ENCODE measurements around the gene EXOSC7.
"Not testable (repeated sequence)": the region's sequence is repeated elsewhere in the genome, so short reads cannot be mapped to it uniquely, and the experiment has no call there.

The EXOSC7 gene

DNA sequence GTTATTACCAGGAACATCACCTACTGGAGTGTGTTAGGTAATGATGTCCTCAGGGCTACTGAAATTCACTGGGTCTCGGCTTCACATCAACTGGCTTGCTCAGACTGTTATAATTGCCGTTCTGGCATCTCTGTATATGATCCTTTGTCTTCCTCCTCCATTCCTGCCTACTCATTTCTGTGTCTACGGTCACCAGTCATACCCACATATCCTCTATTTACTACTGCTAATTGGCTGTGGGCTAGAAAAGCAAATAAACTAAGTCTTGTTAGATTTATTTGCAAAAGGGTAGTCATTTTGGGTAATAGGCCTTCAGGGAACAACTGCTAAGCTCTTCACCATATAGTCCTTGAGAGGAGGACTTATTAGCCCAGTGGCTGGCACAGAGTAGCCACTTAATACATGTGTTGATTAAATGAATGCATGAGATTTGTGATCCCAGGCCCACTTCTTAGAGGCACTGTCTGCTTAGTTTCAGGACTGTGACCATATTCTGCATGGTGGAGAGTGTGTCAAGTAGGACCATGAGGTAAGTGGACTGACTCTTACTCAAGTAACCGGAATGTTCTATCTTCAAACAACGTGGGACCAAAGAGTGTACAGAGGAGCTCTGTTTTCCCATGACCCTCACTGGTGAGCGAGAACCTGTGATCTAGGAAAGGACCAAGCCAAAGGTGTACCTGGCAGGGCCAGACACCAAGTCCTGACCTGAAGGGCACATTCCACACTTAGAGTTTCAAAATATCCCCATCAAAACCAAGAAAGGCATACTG is 13.2 kb upstream of the EXOSC7 start:
- no peak for DNase-seq

GRCh38 chr3:44963571-44964325 is 12.3 kb upstream of the EXOSC7 start:
- no peak for DNase-seq

- DNase-seq: no peak
Observed at GRCh38 chr3:44965165-44965564, 10.9 kb upstream of the EXOSC7 start.

GRCh38 chr3:44966795-44967278 is 9.2 kb upstream of the EXOSC7 start:
- DNase-seq: no peak

- DNase-seq: no peak
Observed at GRCh38 chr3:44968447-44968858, 7.6 kb upstream of the EXOSC7 start.

- DNase-seq: peak; percentile 21 to 24
Observed at GRCh38 chr3:44969154-44969827, 6.8 kb upstream of the EXOSC7 start.

DNA sequence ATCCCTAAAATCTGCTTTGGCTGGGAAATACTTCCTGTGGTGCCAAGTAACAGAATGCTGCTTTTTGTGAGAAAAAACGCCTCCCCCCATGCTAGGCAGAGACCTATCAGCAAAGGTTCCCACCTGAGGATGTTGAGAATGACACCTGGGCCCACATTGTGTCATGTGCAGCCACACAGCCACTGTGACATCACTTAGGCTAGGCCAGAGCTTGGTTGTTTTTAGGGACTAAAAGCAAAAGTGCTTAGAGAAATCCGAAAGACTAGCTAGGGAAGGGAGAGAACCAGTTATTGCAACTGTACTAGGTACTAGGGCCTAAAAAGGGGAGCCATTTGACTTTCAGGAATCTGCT is 6.2 kb upstream of the EXOSC7 start:
- no peak for DNase-seq

DNA sequence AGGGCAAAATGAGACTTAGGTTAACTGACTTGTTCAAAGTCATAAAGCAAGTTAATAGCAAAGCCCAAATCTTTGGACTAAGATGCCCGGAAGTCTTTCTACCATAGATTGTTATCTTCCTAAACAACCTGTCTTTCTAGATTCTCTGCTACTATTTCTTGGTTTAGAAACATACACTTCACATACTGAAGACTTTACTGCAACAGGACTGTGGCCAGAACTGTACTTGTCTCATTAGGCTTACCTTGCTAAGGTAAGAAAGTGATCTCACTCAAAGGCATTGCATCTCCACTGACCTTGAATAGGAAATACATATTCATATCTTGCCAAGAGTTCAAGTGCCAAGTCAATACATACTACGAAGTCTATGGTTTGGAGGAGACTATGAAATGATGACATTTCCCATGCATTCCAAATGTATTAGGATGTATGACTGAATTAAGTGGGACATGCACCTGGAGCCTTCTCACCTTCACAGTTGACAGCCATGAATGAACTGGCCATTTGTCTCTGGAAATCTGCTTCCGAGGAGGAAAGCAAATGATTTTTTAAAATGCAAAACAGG is 5.0 kb upstream of the EXOSC7 start:
- DNase-seq: no peak

DNA sequence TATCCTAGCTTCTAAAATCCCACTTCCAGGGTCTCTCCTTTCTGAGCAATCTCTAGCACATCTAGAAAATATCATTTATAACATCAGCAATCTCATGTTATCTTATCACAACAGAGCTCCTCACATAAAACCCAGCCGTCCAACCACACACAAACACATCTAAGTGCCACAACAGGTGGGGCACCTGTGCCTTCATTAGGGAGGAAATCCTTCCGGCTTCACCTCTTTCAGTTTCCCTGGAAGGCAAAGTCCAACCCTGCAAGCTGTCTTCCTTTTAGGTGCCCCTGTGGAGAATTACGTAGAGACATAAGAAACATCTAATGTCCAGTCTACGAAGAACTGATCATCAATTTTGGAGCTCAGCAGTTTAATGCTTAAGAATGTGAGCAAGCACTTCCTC is 1.6 kb upstream of the EXOSC7 start:
- DNase-seq: no peak

DNA sequence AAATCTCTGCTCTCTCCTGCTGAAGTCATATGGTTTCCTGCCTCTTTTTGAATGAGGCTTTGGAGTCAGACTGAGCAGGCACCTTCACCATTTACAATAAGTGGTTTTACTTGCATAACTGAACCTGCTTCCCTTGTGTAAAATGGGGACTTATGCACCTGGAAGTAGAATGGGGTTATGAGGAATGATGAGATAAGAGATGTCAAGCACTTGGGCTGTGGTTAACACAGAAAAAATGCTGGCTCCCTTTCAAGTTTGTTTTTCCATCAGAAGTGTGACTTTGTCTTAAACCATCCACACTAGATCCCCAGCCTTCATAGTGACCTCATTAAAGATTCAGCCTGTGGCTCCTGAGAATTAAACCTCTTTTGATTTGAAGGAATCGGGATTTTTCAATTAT is 5.2 kb downstream of the EXOSC7 start:
- DNase-seq: no peak

DNA sequence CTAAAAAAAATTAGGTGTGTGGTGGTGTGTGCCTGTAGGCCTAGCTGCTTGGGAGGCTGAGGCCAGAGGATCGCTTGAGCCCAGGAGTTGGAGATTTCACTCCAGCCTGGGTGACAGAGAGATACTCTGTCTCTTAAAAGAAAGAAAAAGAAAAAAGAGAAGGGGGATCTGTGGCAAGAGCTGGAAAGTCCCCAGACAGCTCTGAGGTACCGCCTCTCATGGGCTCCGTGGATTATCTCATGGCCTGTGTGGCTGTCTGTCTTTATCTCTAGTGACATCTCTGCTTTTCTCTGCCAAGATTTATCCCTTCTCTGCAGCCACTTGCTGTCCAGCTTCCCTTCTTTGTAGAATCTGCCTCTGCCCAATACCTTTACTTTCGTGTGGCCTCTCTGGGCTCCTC is 5.7 kb downstream of the EXOSC7 start:
- DNase-seq: peak in 1 of 2 donors; percentile 26

GRCh38 chr3:44982817-44983216 is 6.8 kb downstream of the EXOSC7 start:
- no peak for DNase-seq

GRCh38 chr3:44983484-44983941 is 7.5 kb downstream of the EXOSC7 start:
- DNase-seq: no peak

DNA sequence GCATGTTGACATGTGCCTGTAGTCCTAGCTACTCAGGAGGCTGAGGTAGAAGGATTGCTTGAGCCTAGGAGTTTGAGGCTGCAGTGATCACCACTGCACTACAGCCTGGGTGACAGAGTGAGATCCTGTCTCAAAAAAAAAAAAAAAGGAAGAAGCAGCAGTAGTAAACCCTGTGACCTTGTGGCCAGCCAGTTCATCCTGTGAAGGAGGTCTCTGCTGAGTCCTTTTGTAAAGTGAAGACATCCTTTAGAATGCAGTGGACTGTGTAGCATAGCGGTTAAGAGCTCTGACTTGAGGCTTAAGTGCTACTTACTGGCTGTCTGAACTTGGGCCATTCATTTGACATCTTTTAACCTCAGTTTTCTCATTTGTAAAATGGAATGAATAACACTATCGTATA is 8.3 kb downstream of the EXOSC7 start:
- no peak for DNase-seq

- DNase-seq: not testable (repeated sequence)
Observed at GRCh38 chr3:44986330-44986729, 10.3 kb downstream of the EXOSC7 start.

GRCh38 chr3:44987332-44987731 is 11.3 kb downstream of the EXOSC7 start:
- DNase-seq: no peak

GRCh38 chr3:44988073-44988472 is 12.0 kb downstream of the EXOSC7 start:
- DNase-seq: peak in 1 of 2 donors; percentile 27

- DNase-seq: no peak
Observed at GRCh38 chr3:44989141-44989540, 13.1 kb downstream of the EXOSC7 start.

DNA sequence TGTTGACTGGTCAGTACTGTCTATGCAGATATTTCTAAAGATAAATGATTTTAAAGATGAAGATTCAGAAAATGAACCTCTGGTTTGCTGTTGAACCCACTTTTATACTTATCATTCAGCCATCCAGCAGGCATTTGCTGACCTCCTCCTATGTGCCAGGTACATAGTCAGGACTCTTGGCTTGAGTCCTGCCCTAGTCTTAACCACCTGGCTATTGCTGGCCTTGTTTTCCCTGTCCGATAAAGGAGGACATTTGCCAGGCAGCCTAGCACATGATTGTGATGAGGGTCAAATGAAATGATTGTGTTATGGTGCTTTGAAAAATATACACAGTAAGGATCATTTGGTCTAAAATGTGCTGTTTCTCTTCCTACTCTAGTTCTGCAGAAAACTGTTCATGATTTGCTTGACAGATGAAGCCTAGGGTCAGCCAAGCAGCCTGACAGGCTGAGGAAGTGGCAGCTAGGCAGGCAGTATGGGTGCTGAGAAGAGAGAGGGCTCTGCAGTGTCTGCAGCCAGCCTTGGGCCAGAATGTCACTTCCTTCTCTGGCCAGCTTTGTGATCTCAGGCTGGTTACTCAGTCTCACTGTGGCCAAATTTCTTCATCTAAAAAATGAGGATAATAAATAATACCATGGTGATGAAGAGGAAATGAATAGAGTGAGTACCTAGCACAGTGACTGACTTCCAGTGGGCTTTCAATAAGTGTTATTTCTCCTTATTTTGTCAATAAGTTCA is 13.8 kb downstream of the EXOSC7 start:
- no peak for DNase-seq

DNA sequence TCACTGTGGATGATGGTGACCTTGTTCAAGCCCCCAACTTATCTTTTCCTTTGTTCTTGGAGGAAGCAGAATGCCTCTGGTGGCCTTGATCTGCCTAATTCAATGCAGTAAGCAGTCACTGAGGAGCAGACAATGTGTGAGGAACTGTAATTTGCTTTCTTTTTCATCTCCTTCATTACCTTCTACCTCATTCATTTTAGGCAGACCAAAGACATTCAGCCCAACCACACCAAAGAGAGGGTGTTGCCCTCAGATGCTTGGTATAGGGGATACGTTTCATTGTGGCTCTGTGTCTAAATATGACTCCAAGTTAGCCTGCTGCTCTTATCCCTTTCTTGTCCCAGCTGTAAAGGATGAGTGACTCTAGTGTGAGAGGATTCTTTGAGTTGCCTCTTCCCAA is 15.3 kb downstream of the EXOSC7 start:
- no peak for DNase-seq

DNA sequence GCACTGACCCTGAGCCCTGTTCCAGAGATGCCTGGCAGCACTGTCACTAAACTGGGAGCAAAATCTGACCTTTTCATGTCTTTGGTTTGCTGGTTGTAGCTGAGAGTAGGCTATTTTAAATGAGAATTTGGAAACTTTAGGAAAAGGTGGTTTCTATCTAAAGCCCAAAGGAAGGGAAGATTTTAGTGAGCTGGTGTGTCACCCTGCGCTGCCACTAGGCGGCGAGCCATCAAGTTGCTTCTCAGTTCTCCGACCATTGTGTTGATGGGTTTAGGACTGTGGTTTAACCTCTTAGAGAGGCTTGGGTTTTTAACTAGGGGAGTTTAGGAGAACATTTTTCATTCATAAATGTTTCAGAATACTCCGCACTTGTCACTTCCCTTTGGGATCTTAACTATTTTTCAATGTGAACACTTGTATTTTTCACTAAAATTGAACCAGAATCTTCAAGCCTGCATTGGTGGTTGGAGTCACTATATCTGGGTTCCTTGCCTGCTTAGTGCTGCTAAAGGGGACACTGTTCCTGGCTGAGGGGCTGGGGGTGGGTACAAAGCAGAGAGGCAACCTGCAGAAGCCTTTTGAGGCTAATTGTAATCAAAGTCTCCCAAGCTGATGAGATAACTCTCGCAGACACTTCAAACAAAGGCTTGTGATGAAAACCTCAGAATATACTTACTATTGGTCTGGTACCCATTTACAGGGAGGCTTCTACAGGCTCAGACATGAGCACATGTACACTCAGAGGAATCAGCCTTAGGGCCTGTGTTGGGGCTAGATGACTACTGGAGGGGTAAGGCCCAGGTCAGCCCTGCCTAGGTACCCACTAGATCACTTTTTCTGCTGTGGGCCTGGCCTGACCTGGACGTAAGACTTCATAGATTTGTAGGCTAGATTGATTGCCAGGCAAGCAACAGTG is 16.8 kb downstream of the EXOSC7 start:
- DNase-seq: peak in 1 of 2 donors; percentile 16

All from CD4-positive, alpha-beta T cell treated with Interleukin-4 for 1 hour (primary cell).